Pancreas (tissue), 10 donors: ENCODE data around the gene GPR78. TPM values are rescaled to one million over a fixed set of nuclear protein-coding genes. Genes with fewer than 3 reads are reported as not detected.

ENCODE experiments used
- ATAC-seq, 4 donors: fragments of 200-7000 bp; cut with Tn5 transposase; one replicate each; pipeline versions ENCODE4 v1.8.0 to v1.9.1; 2020; ENCODE audit warnings: mild to moderate bottlenecking in 4 of 4, moderate library complexity in 4 of 4
- DNase-seq, 6 donors: peaks; one replicate each; pipeline ENCODE4 v3.0.0-alpha.2; 2020
- FAIRE-seq: peaks from 2 replicates; lab custom pipeline; 2012; peaks lifted over from hg19 to GRCh38; lab: Jason Lieb, UNC
- H3K27ac ChIP-seq, 4 donors: fragments of 200-600 bp; sonication (generic); 1 replicate in 3 of 4; 2 replicates in 1 of 4; pipeline versions ENCODE4 v1.5.0 to v1.8.0; 2020
- H3K27me3 ChIP-seq, 4 donors: fragments of 200-600 bp; one replicate each; pipeline ENCODE4 v1.8.0; 2021
- H3K36me3 ChIP-seq, 3 donors: fragments of 200-600 bp; sonication (generic) in 1 of 3; one replicate each; pipeline versions ENCODE4 v1.5.0 to v1.8.0; 2020 to 2021
- H3K4me1 ChIP-seq, 3 donors: fragments of 200-600 bp; one replicate each; pipeline ENCODE4 v1.8.0; 2021
- H3K4me3 ChIP-seq, 4 donors: fragments of 200-600 bp; sonication (generic) in 2 of 4; one replicate each; pipeline versions ENCODE4 v1.5.0 to v1.8.0; 2020 to 2021
- H3K9me3 ChIP-seq, 4 donors: fragments of 200-600 bp; one replicate each; pipeline ENCODE4 v1.8.0; 2021
- CTCF ChIP-seq, 4 donors: fragments of 200-600 bp; sonication (generic) in 3 of 4; IDR thresholded peaks; one replicate each; pipeline versions ENCODE4 v1.5.0 to v1.8.0; 2021; ENCODE audit warnings: antibody characterized with exemption in 4 of 4
- whole genome bisulfite sequencing, 2 donors: extraction: QIAGEN DNeasy Blood & Tissue Kit; methylation state at CpG; one replicate each; pipeline ENCODE4 v1.1.7; 2013; 5-methylcytosine and 5-hydroxymethylcytosine counted together
- intact Hi-C, 3 donors: fragments of 100-400 bp; cut with DNase I; formaldehyde crosslinking; loops; one replicate each; pipeline versions ENCODE4 v1.11.1 to v1.14.2; 2022
- polyA plus RNA-seq, 2 donors: library from polyadenylated mRNA; stranded (reverse); fragments of 200-250 nt; gene quantifications; one replicate each; pipeline ENCODE4 v1.2.3, GENCODE V29; 2013
- total RNA-seq, 6 donors: library from RNA; stranded (reverse); fragmentation: NEBNext Ultra II Directional in 4 of 6; extraction: Animal tissue kit (Norgen Biotek cat#: 25700) in 4 of 6; gene quantifications; one replicate each; pipeline versions ENCODE4 v1.2.1 to v1.2.4, GENCODE V29; 2021 to 2023
- donor health status: healthy with polysubstance abuse.
- donor health status: DM: no; HTN: no; CAD: no; lungs with moderate emphysema.
- donor health status: DM: no; HTN: no; CAD: no.
- donor health status: control.
- donor health status: control.
- donor health status: Bipolar disorder and iron deficiency.
- donor health status: DM: yes; HTN: yes; CAD: no.
- donor health status: DM: no; HTN: no; CAD: no.
- donor health status: DM: no; HTN: no; CAD: no.
- donor health status: DM: yes; HTN: yes; CAD: no.

GPR78 gene
- total and polyA plus RNA-seq, 8 donors, result 0.02 to 0.04 TPM; not detected in 6

GRCh38 chr4:8605289-8605688 lies 25.1 kb downstream of the GPR78 start:
- 80 to 83% methylated on average over 1 of the region's 1 CpG for whole genome bisulfite sequencing, 2 donors
- ATAC-seq (no peak), DNase-seq (no peak), FAIRE-seq (no peak)
- intact Hi-C loops, result loop anchor here in 2 of 3 donors (10.0 kb wide), 1 partner anchor 310 kb away; no protein-coding TSS in a partner anchor
- no peaks in the 10 kb centered on the region for H3K4me1 ChIP-seq
- H3K27me3 ChIP-seq, result no peaks in the 10 kb centered on the region
- H3K9me3 ChIP-seq, result no peaks in the 10 kb centered on the region
- no peak for TF ChIP-seq CTCF (IDR thresholded peaks at IDR 0.05)
- H3K36me3 ChIP-seq, result no peaks in the 10 kb centered on the region
- H3K4me3 ChIP-seq, result no peak overlapping the region
- H3K27ac ChIP-seq, result no peak overlapping the region

- intact Hi-C loops, result loop anchor here in 2 of 3 donors (10.0 kb wide), 1 partner anchor 308 kb away; no protein-coding TSS in a partner anchor
- H3K9me3 ChIP-seq, result no peaks in the 10 kb centered on the region
- WGBS, 2 donors, result 51 to 72% methylated on average over 26 of the region's 26 CpGs
- no peak for FAIRE-seq
- H3K27ac ChIP-seq, result no peak overlapping the region
- no peaks in the 10 kb centered on the region for H3K4me1 ChIP-seq
- TF ChIP-seq CTCF (IDR thresholded peaks at IDR 0.05), result no peak
- H3K27me3 ChIP-seq, result no peaks in the 10 kb centered on the region
- H3K4me3 ChIP-seq, result no peak overlapping the region
- no peaks in the 10 kb centered on the region for H3K36me3 ChIP-seq
- ATAC-seq, result no peak
- no peak for DNase-seq
Measured at GRCh38 chr4:8606476-8606875, 26.3 kb downstream of the GPR78 start.

GRCh38 chr4:8606966-8607365 lies 26.8 kb downstream of the GPR78 start:
- no peak for DNase-seq
- intact Hi-C loops, result loop anchor here in 2 of 3 donors (10.0 kb wide), 1 partner anchor 308 kb away; no protein-coding TSS in a partner anchor
- no peaks in the 10 kb centered on the region for H3K4me1 ChIP-seq
- ATAC-seq, result no peak
- H3K9me3 ChIP-seq, result no peaks in the 10 kb centered on the region
- H3K36me3 ChIP-seq, result no peaks in the 10 kb centered on the region
- H3K4me3 ChIP-seq, result no peak overlapping the region
- no peak for FAIRE-seq
- no peaks in the 10 kb centered on the region for H3K27me3 ChIP-seq
- TF ChIP-seq CTCF (IDR thresholded peaks at IDR 0.05), result no peak
- no peak overlapping the region for H3K27ac ChIP-seq
- 45 to 64% methylated on average over 10 of the region's 10 CpGs for WGBS, 2 donors

GRCh38 chr4:8607603-8608481 lies 27.6 kb downstream of the GPR78 start:
- WGBS, 2 donors, result 8 to 10% methylated on average over 33 to 42 of the region's 42 CpGs
- peak; percentile 88 to 96 (median 93) for TF ChIP-seq CTCF (IDR thresholded peaks at IDR 0.05)
- FAIRE-seq, result no peak
- ATAC-seq, result peak in 3 of 4 donors; percentile 60 to 74 (median 63)
- no peaks in the 10 kb centered on the region for H3K4me1 ChIP-seq
- intact Hi-C loops, result loop anchor here in 2 of 3 donors (10.0 kb wide), 1 partner anchor 307 kb away; no protein-coding TSS in a partner anchor
- no peak overlapping the region for H3K27ac ChIP-seq
- H3K9me3 ChIP-seq, result no peaks in the 10 kb centered on the region
- peak in 4 of 6 donors; percentile 33 to 81 (median 62) for DNase-seq
- no peaks in the 10 kb centered on the region for H3K27me3 ChIP-seq
- H3K4me3 ChIP-seq, result no peak overlapping the region
- no peaks in the 10 kb centered on the region for H3K36me3 ChIP-seq
